ENCODE data around the gene TPSD1. TPM values are rescaled to one million over a fixed set of nuclear protein-coding genes. Genes with fewer than 3 reads are reported as not detected.

TPSD1 gene
- total RNA-seq, 1 experiment from 2014 or later: 0.31 TPM

DNA sequence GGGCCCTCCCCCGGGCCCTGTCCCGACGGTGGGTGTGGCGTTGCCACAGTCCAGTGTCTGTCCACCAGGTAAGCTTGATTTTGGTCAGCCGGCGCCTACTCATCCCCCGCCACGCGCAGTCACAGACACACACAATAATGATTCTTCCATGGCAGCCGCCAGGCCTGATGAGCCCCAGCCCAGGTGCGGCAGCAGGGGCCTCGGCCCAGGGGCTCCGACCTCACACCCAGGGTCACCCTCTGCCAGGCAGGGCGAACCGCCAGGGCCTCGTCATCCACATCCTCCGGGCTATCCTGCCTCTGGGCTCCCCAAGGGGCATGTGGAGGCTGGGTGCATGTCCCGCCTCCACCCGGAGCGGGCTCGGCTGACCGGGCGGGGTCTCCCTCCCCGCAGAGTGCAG is 38.3 kb upstream of the TPSD1 start:
- CTCF ChIA-PET: no interaction called here
- Mint-ChIP-seq H3K27ac (no peak overlapping the region), H3K27me3 (ENCODE audit: low read depth) (no peaks in the 10 kb centered on the region)

DNA sequence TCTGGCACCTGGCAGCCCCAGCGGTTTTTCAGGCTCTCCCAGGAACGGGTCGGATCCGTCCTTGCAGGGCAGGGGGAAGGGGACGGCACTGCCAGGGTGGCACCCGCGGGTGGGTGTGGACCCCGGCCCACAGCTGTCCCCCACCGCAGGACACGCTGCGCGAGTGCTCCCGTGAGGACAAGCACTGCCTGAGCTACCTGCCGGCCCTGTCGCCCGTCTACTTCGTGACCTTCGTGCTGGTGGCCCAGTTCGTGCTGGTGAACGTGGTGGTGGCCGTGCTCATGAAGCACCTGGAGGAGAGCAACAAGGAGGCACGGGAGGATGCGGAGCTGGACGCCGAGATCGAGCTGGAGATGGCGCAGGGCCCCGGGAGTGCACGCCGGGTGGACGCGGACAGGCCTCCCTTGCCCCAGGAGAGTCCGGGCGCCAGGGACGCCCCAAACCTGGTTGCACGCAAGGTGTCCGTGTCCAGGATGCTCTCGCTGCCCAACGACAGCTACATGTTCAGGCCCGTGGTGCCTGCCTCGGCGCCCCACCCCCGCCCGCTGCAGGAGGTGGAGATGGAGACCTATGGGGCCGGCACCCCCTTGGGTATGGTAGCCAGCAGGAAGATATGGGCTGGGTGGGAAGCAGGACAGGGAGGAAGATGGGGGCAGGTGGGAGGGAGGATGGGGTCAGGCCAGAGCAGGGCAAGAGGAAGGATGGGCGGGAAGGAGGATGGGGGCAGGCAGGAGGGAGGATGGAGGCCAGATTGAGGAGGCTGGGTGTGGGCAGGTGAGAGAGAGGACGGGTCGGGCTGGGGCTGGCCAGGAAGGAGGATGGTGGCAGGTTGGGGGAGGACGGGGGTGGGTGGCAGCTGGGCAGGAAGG is 37.6 kb upstream of the TPSD1 start:
- ChIA-PET POLR2A (no interaction called here), CTCF (no interaction called here)
- Mint-ChIP-seq H3K36me3 (no peaks in the 10 kb centered on the region), H3K9me3 (no peaks in the 10 kb centered on the region), H3K4me1 (no peaks in the 10 kb centered on the region), H3K27me3 (ENCODE audit: low read depth) (no peaks in the 10 kb centered on the region), H3K27ac (no peak overlapping the region), H3K4me3 (no peak overlapping the region)
- DNase-seq (ENCODE audit: low spot score) (no peak), ATAC-seq (no peak)
- TF ChIP-seq, protein P1, sequence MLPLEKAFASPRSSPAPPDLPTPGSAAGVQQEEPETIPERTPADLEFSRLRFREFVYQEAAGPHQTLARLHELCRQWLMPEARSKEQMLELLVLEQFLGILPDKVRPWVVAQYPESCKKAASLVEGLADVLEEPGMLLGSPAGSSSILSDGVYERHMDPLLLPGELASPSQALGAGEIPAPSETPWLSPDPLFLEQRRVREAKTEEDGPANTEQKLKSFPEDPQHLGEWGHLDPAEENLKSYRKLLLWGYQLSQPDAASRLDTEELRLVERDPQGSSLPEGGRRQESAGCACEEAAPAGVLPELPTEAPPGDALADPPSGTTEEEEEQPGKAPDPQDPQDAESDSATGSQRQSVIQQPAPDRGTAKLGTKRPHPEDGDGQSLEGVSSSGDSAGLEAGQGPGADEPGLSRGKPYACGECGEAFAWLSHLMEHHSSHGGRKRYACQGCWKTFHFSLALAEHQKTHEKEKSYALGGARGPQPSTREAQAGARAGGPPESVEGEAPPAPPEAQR (CRISPR knock-in tag; IDR thresholded peaks at IDR 0.05): no peak
- TF ChIP-seq, protein P2, sequence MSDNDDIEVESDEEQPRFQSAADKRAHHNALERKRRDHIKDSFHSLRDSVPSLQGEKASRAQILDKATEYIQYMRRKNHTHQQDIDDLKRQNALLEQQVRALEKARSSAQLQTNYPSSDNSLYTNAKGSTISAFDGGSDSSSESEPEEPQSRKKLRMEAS (CRISPR knock-in tag; IDR thresholded peaks at IDR 0.05): no peak
- no peak for TF ChIP-seq TEAD4 (CRISPR knock-in tag; IDR thresholded peaks at IDR 0.05)
- TF ChIP-seq, protein P3, sequence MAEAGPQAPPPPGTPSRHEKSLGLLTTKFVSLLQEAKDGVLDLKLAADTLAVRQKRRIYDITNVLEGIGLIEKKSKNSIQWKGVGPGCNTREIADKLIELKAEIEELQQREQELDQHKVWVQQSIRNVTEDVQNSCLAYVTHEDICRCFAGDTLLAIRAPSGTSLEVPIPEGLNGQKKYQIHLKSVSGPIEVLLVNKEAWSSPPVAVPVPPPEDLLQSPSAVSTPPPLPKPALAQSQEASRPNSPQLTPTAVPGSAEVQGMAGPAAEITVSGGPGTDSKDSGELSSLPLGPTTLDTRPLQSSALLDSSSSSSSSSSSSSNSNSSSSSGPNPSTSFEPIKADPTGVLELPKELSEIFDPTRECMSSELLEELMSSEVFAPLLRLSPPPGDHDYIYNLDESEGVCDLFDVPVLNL (CRISPR knock-in tag; IDR thresholded peaks at IDR 0.05; ENCODE audit: borderline replicate concordance, low read depth): no peak
- no peak for TF ChIP-seq ETV6 (CRISPR knock-in tag; IDR thresholded peaks at IDR 0.05)
- TF ChIP-seq, protein P4, sequence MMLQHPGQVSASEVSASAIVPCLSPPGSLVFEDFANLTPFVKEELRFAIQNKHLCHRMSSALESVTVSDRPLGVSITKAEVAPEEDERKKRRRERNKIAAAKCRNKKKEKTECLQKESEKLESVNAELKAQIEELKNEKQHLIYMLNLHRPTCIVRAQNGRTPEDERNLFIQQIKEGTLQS (CRISPR knock-in tag; conservative IDR thresholded peaks at IDR 0.05): no peak
- no peak for TF ChIP-seq ZNF317 (CRISPR knock-in tag; IDR thresholded peaks at IDR 0.05; ENCODE audit: borderline replicate concordance, low read depth)
- TF ChIP-seq ZNF219 (CRISPR knock-in tag; IDR thresholded peaks at IDR 0.05; ENCODE audit: borderline replicate concordance): no peak
- no peak for TF ChIP-seq OVOL2 (CRISPR knock-in tag; IDR thresholded peaks at IDR 0.05; ENCODE audit: borderline replicate concordance)
- TF ChIP-seq, protein P5, sequence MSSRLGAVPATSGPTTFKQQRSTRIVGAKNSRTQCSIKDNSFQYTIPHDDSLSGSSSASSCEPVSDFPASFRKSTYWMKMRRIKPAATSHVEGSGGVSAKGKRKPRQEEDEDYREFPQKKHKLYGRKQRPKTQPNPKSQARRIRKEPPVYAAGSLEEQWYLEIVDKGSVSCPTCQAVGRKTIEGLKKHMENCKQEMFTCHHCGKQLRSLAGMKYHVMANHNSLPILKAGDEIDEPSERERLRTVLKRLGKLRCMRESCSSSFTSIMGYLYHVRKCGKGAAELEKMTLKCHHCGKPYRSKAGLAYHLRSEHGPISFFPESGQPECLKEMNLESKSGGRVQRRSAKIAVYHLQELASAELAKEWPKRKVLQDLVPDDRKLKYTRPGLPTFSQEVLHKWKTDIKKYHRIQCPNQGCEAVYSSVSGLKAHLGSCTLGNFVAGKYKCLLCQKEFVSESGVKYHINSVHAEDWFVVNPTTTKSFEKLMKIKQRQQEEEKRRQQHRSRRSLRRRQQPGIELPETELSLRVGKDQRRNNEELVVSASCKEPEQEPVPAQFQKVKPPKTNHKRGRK (CRISPR knock-in tag; IDR thresholded peaks at IDR 0.05; ENCODE audit: borderline replicate concordance): no peak
- TF ChIP-seq, protein P6, sequence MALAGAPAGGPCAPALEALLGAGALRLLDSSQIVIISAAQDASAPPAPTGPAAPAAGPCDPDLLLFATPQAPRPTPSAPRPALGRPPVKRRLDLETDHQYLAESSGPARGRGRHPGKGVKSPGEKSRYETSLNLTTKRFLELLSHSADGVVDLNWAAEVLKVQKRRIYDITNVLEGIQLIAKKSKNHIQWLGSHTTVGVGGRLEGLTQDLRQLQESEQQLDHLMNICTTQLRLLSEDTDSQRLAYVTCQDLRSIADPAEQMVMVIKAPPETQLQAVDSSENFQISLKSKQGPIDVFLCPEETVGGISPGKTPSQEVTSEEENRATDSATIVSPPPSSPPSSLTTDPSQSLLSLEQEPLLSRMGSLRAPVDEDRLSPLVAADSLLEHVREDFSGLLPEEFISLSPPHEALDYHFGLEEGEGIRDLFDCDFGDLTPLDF (CRISPR knock-in tag; IDR thresholded peaks at IDR 0.05): no peak
- no peak for TF ChIP-seq JAZF1 (CRISPR knock-in tag; IDR thresholded peaks at IDR 0.05)
- TF ChIP-seq, protein P7, sequence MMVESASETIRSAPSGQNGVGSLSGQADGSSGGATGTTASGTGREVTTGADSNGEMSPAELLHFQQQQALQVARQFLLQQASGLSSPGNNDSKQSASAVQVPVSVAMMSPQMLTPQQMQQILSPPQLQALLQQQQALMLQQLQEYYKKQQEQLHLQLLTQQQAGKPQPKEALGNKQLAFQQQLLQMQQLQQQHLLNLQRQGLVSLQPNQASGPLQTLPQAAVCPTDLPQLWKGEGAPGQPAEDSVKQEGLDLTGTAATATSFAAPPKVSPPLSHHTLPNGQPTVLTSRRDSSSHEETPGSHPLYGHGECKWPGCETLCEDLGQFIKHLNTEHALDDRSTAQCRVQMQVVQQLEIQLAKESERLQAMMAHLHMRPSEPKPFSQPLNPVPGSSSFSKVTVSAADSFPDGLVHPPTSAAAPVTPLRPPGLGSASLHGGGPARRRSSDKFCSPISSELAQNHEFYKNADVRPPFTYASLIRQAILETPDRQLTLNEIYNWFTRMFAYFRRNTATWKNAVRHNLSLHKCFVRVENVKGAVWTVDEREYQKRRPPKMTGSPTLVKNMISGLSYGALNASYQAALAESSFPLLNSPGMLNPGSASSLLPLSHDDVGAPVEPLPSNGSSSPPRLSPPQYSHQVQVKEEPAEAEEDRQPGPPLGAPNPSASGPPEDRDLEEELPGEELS (CRISPR knock-in tag; IDR thresholded peaks at IDR 0.05): no peak
- no peak for TF ChIP-seq EMX1 (CRISPR knock-in tag; IDR thresholded peaks at IDR 0.05)
- TF ChIP-seq GTF2I (CRISPR knock-in tag; conservative IDR thresholded peaks at IDR 0.05): no peak

More for the DNA sequence above, 38.3 kb upstream of the TPSD1 start:
- TF ChIP-seq, protein P8, sequence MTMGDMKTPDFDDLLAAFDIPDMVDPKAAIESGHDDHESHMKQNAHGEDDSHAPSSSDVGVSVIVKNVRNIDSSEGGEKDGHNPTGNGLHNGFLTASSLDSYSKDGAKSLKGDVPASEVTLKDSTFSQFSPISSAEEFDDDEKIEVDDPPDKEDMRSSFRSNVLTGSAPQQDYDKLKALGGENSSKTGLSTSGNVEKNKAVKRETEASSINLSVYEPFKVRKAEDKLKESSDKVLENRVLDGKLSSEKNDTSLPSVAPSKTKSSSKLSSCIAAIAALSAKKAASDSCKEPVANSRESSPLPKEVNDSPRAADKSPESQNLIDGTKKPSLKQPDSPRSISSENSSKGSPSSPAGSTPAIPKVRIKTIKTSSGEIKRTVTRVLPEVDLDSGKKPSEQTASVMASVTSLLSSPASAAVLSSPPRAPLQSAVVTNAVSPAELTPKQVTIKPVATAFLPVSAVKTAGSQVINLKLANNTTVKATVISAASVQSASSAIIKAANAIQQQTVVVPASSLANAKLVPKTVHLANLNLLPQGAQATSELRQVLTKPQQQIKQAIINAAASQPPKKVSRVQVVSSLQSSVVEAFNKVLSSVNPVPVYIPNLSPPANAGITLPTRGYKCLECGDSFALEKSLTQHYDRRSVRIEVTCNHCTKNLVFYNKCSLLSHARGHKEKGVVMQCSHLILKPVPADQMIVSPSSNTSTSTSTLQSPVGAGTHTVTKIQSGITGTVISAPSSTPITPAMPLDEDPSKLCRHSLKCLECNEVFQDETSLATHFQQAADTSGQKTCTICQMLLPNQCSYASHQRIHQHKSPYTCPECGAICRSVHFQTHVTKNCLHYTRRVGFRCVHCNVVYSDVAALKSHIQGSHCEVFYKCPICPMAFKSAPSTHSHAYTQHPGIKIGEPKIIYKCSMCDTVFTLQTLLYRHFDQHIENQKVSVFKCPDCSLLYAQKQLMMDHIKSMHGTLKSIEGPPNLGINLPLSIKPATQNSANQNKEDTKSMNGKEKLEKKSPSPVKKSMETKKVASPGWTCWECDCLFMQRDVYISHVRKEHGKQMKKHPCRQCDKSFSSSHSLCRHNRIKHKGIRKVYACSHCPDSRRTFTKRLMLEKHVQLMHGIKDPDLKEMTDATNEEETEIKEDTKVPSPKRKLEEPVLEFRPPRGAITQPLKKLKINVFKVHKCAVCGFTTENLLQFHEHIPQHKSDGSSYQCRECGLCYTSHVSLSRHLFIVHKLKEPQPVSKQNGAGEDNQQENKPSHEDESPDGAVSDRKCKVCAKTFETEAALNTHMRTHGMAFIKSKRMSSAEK (CRISPR knock-in tag; IDR thresholded peaks at IDR 0.05; ENCODE audit: borderline replicate concordance): no peak
- TF ChIP-seq, protein P9, sequence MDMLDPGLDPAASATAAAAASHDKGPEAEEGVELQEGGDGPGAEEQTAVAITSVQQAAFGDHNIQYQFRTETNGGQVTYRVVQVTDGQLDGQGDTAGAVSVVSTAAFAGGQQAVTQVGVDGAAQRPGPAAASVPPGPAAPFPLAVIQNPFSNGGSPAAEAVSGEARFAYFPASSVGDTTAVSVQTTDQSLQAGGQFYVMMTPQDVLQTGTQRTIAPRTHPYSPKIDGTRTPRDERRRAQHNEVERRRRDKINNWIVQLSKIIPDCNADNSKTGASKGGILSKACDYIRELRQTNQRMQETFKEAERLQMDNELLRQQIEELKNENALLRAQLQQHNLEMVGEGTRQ (CRISPR knock-in tag; IDR thresholded peaks at IDR 0.05): no peak
- H3K36me3 Mint-ChIP-seq: no peaks in the 10 kb centered on the region
- no peaks in the 10 kb centered on the region for H3K9me3 Mint-ChIP-seq
- no peak overlapping the region for H3K4me3 Mint-ChIP-seq
- POLR2A ChIA-PET: no interaction called here
- DNase-seq (ENCODE audit: low spot score) (no peak), ATAC-seq (no peak)
- H3K4me1 Mint-ChIP-seq: no peaks in the 10 kb centered on the region

All from WTC11 (cell line).